ENCODE measurements around the gene AGPAT4. TPM values are rescaled to one million over a fixed set of nuclear protein-coding genes. Genes with fewer than 3 reads are reported as not detected.
"Not testable (repeated sequence)": the region's sequence is repeated elsewhere in the genome, so short reads cannot be mapped to it uniquely, and the experiment has no call there.

Gene AGPAT4
- total RNA-seq, 1 donor from 2014 or later: 44.4 TPM

- FAIRE-seq: no peak
Observed at GRCh38 chr6:161211380-161212035, 62.4 kb downstream of the AGPAT4 start.

GRCh38 chr6:161210857-161211256 is 63.0 kb downstream of the AGPAT4 start:
- DNase-seq (ENCODE audit: low spot score in 2 of 2) (no peak), FAIRE-seq (no peak)

More at GRCh38 chr6:161211380-161212035, 62.4 kb downstream of the AGPAT4 start:
- no peak for DNase-seq (ENCODE audit: low spot score in 2 of 2)

- no peak for FAIRE-seq
- DNase-seq (ENCODE audit: low spot score in 2 of 2): no peak
Observed at GRCh38 chr6:161207200-161207599, 66.7 kb downstream of the AGPAT4 start.

- DNase-seq (ENCODE audit: low spot score in 2 of 2) (no peak), FAIRE-seq (no peak)
Observed at GRCh38 chr6:161204866-161205557, 68.8 kb downstream of the AGPAT4 start.

- FAIRE-seq: no peak
Observed at GRCh38 chr6:161200610-161201370, 73.1 kb downstream of the AGPAT4 start.

GRCh38 chr6:161199850-161200249 is 74.0 kb downstream of the AGPAT4 start:
- DNase-seq (ENCODE audit: low spot score in 2 of 2): no peak
- no peak for FAIRE-seq

More at GRCh38 chr6:161200610-161201370, 73.1 kb downstream of the AGPAT4 start:
- DNase-seq (ENCODE audit: low spot score in 2 of 2): no peak

- FAIRE-seq (no peak), DNase-seq (ENCODE audit: low spot score in 2 of 2) (no peak)
Observed at GRCh38 chr6:161198783-161199460, 74.9 kb downstream of the AGPAT4 start.

GRCh38 chr6:161198176-161198575 is 75.7 kb downstream of the AGPAT4 start:
- DNase-seq (ENCODE audit: low spot score in 2 of 2) (no peak), FAIRE-seq (no peak)

GRCh38 chr6:161195386-161195785 is 78.5 kb downstream of the AGPAT4 start:
- FAIRE-seq (no peak), DNase-seq (ENCODE audit: low spot score in 2 of 2) (no peak)

GRCh38 chr6:161194374-161194773 is 79.5 kb downstream of the AGPAT4 start:
- FAIRE-seq (no peak), DNase-seq (ENCODE audit: low spot score in 2 of 2) (no peak)

- no peak for DNase-seq (ENCODE audit: low spot score in 2 of 2)
- no peak for FAIRE-seq
Observed at GRCh38 chr6:161192636-161193411, 81.0 kb downstream of the AGPAT4 start.

GRCh38 chr6:161191671-161192070 is 82.2 kb downstream of the AGPAT4 start:
- no peak for FAIRE-seq

GRCh38 chr6:161191007-161191406 is 82.9 kb downstream of the AGPAT4 start:
- FAIRE-seq (no peak), DNase-seq (ENCODE audit: low spot score in 2 of 2) (no peak)

More at GRCh38 chr6:161191671-161192070, 82.2 kb downstream of the AGPAT4 start:
- DNase-seq (ENCODE audit: low spot score in 2 of 2): no peak

- DNase-seq (ENCODE audit: low spot score in 2 of 2): no peak
- no peak for FAIRE-seq
Observed at GRCh38 chr6:161189891-161190290, 84.0 kb downstream of the AGPAT4 start.

GRCh38 chr6:161188547-161189465 is 85.1 kb downstream of the AGPAT4 start:
- FAIRE-seq (no peak), DNase-seq (ENCODE audit: low spot score in 2 of 2) (no peak)

GRCh38 chr6:161186173-161186769 is 87.6 kb downstream of the AGPAT4 start:
- FAIRE-seq: no peak
- peak in 1 of 2 donors; percentile 35 for DNase-seq (ENCODE audit: low spot score in 2 of 2)

- FAIRE-seq (no peak), DNase-seq (ENCODE audit: low spot score in 2 of 2) (no peak)
Observed at GRCh38 chr6:161181121-161181520, 92.7 kb downstream of the AGPAT4 start.

- FAIRE-seq; DNase-seq (ENCODE audit: low spot score in 2 of 2): not testable (repeated sequence)
Observed at GRCh38 chr6:161178155-161178554, 95.7 kb downstream of the AGPAT4 start.
